ENCODE results near the gene CYB561D2. TPM values are rescaled to one million over a fixed set of nuclear protein-coding genes. Genes with fewer than 3 reads are reported as not detected.

CYB561D2 gene
- total and polyA plus RNA-seq, 9 of the 15 experiments (the other 6 are each of a cell fraction or from before 2014, with no cell fraction given): 4.2 to 16.6 (median 9.4) TPM

DNA sequence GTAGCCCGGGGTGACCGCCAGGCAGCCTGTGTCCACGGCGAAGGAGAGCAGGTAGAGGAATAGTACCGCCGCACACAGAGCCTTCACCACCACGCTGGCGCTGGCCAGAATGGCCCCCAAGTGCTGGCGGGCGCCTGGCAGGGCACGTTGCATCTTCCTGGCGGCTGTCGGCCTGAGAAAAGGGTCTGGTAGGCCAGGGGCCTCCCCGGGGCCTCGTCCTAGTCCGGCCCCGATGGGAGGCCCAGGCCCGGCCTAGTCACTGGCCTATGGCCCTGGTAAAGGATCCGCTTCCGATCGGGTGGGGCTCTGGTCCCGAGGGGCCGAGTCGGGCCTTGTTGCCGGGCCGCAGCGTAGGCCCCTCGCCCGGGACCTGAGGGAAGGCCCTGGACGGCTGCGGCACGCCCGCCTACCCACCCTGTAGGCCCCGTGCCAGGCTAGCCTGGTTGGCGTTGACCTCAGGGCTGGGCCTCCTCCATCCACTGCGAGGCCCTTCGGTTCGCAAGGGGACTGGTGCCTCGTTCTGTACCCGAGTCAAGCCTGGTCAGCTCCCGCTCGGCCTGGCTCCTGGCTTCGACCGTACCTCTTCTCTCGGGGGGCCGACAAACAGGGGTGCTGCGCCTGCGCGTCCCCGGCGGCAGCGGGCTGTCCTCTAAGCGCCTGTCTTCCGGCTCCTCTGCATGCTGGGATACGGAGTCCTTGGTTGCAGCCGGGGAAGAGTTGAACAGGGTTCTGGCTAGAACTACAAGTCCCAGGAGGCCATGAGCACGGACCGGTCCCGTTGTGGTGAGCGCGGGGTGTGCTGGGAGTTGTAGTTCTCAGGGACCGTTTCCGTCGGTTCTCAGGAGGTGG is 8.5 kb downstream of the CYB561D2 start, which contains the start of gene TMEM115 (continued):
- TF ChIP-seq, protein P1, sequence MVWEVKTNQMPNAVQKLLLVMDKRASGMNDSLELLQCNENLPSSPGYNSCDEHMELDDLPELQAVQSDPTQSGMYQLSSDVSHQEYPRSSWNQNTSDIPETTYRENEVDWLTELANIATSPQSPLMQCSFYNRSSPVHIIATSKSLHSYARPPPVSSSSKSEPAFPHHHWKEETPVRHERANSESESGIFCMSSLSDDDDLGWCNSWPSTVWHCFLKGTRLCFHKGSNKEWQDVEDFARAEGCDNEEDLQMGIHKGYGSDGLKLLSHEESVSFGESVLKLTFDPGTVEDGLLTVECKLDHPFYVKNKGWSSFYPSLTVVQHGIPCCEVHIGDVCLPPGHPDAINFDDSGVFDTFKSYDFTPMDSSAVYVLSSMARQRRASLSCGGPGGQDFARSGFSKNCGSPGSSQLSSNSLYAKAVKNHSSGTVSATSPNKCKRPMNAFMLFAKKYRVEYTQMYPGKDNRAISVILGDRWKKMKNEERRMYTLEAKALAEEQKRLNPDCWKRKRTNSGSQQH (CRISPR knock-in tag; IDR thresholded peaks at IDR 0.05): no peak
- TF ChIP-seq, protein P2, sequence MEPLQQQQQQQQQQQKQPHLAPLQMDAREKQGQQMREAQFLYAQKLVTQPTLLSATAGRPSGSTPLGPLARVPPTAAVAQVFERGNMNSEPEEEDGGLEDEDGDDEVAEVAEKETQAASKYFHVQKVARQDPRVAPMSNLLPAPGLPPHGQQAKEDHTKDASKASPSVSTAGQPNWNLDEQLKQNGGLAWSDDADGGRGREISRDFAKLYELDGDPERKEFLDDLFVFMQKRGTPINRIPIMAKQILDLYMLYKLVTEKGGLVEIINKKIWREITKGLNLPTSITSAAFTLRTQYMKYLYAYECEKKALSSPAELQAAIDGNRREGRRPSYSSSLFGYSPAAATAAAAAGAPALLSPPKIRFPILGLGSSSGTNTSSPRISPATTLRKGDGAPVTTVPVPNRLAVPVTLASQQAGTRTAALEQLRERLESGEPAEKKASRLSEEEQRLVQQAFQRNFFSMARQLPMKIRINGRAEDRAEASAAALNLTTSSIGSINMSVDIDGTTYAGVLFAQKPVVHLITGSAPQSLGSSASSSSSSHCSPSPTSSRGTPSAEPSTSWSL (CRISPR knock-in tag; IDR thresholded peaks at IDR 0.05; ENCODE audit: borderline replicate concordance): no peak
- no peak for TF ChIP-seq ZBED1 (IDR thresholded peaks at IDR 0.05)
- TF ChIP-seq ZNF561 (CRISPR knock-in tag; conservative IDR thresholded peaks at IDR 0.05): no peak
- TF ChIP-seq MXI1 (IDR thresholded peaks at IDR 0.05; ENCODE audit: low read depth, low read length): no peak
- no peak for TF ChIP-seq ZNF57 (CRISPR knock-in tag; IDR thresholded peaks at IDR 0.05)
- TF ChIP-seq ZNF263 (CRISPR knock-in tag; IDR thresholded peaks at IDR 0.05; ENCODE audit: borderline replicate concordance): no peak
- TF ChIP-seq, protein P3, sequence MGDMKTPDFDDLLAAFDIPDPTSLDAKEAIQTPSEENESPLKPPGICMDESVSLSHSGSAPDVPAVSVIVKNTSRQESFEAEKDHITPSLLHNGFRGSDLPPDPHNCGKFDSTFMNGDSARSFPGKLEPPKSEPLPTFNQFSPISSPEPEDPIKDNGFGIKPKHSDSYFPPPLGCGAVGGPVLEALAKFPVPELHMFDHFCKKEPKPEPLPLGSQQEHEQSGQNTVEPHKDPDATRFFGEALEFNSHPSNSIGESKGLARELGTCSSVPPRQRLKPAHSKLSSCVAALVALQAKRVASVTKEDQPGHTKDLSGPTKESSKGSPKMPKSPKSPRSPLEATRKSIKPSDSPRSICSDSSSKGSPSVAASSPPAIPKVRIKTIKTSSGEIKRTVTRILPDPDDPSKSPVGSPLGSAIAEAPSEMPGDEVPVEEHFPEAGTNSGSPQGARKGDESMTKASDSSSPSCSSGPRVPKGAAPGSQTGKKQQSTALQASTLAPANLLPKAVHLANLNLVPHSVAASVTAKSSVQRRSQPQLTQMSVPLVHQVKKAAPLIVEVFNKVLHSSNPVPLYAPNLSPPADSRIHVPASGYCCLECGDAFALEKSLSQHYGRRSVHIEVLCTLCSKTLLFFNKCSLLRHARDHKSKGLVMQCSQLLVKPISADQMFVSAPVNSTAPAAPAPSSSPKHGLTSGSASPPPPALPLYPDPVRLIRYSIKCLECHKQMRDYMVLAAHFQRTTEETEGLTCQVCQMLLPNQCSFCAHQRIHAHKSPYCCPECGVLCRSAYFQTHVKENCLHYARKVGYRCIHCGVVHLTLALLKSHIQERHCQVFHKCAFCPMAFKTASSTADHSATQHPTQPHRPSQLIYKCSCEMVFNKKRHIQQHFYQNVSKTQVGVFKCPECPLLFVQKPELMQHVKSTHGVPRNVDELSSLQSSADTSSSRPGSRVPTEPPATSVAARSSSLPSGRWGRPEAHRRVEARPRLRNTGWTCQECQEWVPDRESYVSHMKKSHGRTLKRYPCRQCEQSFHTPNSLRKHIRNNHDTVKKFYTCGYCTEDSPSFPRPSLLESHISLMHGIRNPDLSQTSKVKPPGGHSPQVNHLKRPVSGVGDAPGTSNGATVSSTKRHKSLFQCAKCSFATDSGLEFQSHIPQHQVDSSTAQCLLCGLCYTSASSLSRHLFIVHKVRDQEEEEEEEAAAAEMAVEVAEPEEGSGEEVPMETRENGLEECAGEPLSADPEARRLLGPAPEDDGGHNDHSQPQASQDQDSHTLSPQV (IDR thresholded peaks at IDR 0.05): peak; percentile 51; the same call in 1 of the 2 replicates
- TF ChIP-seq, protein P4, sequence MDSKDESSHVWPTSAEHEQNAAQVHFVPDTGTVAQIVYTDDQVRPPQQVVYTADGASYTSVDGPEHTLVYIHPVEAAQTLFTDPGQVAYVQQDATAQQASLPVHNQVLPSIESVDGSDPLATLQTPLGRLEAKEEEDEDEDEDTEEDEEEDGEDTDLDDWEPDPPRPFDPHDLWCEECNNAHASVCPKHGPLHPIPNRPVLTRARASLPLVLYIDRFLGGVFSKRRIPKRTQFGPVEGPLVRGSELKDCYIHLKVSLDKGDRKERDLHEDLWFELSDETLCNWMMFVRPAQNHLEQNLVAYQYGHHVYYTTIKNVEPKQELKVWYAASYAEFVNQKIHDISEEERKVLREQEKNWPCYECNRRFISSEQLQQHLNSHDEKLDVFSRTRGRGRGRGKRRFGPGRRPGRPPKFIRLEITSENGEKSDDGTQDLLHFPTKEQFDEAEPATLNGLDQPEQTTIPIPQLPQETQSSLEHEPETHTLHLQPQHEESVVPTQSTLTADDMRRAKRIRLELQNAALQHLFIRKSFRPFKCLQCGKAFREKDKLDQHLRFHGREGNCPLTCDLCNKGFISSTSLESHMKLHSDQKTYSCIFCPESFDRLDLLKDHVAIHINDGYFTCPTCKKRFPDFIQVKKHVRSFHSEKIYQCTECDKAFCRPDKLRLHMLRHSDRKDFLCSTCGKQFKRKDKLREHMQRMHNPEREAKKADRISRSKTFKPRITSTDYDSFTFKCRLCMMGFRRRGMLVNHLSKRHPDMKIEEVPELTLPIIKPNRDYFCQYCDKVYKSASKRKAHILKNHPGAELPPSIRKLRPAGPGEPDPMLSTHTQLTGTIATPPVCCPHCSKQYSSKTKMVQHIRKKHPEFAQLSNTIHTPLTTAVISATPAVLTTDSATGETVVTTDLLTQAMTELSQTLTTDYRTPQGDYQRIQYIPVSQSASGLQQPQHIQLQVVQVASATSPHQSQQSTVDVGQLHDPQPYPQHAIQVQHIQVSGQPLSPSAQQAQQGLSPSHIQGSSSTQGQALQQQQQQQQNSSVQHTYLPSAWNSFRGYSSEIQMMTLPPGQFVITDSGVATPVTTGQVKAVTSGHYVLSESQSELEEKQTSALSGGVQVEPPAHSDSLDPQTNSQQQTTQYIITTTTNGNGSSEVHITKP (IDR thresholded peaks at IDR 0.05; ENCODE audit: partially characterized antibody): peak; percentile 51
- TF ChIP-seq ZBTB8A (IDR thresholded peaks at IDR 0.05; ENCODE audit: partially characterized antibody): no peak
- no peak for TF ChIP-seq CBX2 (IDR thresholded peaks at IDR 0.05; ENCODE audit: insufficient read depth, low read length, poor library complexity, severe bottlenecking)
- TF ChIP-seq ZKSCAN3 (CRISPR knock-in tag; IDR thresholded peaks at IDR 0.05): no peak
- no peak for TF ChIP-seq ARID1B (IDR thresholded peaks at IDR 0.05)
- no peak for TF ChIP-seq ZFPM2 (CRISPR knock-in tag; IDR thresholded peaks at IDR 0.05)
- TF ChIP-seq KAT7 (CRISPR knock-in tag; IDR thresholded peaks at IDR 0.05; ENCODE audit: borderline replicate concordance): peak; percentile 64; the same call in 1 of the 2 replicates
- no peak for TF ChIP-seq SNIP1 (IDR thresholded peaks at IDR 0.05; ENCODE audit: low read depth)
